ENCODE results near the gene MCTP1.

Gene MCTP1

DNA sequence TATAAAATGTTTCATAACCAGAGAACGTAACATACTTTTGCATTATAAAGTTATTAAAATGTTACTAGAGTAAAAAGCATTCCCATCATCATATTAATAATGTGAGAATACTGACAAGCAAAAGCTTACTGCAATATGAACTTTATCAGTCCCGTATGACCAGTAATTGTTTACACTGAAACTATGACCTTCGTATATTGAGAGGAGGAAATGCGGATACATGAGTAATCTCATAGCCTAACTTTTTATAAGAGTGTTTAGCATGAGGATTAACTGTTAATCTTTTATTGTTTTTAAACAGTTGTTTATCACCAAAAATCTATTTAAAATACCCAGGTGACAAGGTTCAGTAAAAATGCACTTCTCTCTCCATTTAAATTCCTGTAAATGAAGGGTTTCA lies 394.0 kb downstream of the MCTP1 start:
- TF ChIP-seq, protein P1, sequence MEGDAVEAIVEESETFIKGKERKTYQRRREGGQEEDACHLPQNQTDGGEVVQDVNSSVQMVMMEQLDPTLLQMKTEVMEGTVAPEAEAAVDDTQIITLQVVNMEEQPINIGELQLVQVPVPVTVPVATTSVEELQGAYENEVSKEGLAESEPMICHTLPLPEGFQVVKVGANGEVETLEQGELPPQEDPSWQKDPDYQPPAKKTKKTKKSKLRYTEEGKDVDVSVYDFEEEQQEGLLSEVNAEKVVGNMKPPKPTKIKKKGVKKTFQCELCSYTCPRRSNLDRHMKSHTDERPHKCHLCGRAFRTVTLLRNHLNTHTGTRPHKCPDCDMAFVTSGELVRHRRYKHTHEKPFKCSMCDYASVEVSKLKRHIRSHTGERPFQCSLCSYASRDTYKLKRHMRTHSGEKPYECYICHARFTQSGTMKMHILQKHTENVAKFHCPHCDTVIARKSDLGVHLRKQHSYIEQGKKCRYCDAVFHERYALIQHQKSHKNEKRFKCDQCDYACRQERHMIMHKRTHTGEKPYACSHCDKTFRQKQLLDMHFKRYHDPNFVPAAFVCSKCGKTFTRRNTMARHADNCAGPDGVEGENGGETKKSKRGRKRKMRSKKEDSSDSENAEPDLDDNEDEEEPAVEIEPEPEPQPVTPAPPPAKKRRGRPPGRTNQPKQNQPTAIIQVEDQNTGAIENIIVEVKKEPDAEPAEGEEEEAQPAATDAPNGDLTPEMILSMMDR (conservative IDR thresholded peaks at IDR 0.05; ENCODE audit: control insufficient read depth, insufficient read depth, low read depth, low read length), result no peak
- DNase-seq (ENCODE audit: low read depth), result no peak
- H3K4me3 ChIP-seq (ENCODE audit: control insufficient read depth, low read depth, low read length), result no peak overlapping the region

DNA sequence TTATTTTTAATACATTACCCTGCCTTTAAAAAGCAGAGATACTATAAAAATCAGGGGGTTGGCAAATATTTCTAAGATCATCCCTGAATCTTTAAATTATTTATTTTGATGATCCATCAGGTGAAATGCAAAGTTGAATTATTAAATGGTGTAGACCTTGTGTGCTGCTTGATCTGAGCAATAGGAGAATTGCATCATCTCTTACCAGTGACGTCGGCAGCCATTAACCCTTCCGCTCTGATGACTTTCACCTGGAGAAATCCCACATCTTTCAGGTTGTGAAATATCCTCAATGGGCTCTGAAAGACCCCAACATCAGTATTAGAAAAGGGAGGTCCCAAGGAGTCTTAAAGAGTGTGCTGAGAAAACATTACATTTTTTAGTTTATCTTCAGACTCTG lies 396.2 kb downstream of the MCTP1 start:
- H3K4me3 ChIP-seq (ENCODE audit: control insufficient read depth, low read depth, low read length), result no peak overlapping the region
- DNase-seq (ENCODE audit: low read depth), result peak; percentile 2
- TF ChIP-seq, protein P1 (conservative IDR thresholded peaks at IDR 0.05; ENCODE audit: control insufficient read depth, insufficient read depth, low read depth, low read length), result no peak

DNA sequence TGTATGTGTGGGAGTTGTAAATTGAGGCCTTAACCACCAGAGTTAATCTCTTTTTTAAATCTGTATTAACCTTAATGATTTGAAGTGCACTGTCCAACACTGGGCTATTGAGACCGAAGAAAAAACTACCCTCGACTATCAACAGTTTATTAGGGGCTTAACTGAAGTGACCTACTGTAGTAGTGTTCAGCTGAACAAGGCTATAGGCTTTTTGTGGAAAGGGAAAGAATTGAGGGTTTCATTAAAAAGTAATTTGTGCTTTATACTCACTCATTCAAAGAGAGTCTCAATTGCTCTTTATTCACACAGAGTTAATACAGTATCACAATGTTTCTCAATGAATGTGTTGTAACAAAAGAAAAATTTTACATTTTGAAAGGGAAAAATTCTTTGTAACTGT lies 399.0 kb downstream of the MCTP1 start:
- TF ChIP-seq, protein P1 (conservative IDR thresholded peaks at IDR 0.05; ENCODE audit: control insufficient read depth, insufficient read depth, low read depth, low read length), result no peak
- DNase-seq (ENCODE audit: low read depth), result no peak
- no peak overlapping the region for H3K4me3 ChIP-seq (ENCODE audit: control insufficient read depth, low read depth, low read length)

DNA sequence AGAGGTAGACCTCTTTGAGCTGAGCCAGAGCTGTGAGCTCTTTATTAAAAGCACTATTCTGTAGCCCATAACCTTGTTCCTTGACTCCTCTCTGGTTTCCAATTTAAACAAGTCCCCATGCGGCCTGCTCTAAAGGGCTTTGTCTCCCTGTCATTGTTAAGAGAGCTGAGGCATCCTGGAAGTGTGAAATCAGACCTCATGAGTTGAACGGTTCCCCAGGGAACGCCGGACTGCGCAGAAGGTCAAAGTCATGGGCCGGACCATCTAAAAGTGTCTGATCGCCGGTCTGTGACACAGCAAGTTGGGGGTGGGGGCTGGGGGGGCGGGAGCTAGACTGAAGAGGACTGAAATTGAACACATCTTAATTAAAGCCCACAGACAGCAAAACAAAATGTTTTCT lies 400.6 kb downstream of the MCTP1 start:
- no peak overlapping the region for H3K4me3 ChIP-seq (ENCODE audit: control insufficient read depth, low read depth, low read length)
- TF ChIP-seq, protein P1 (conservative IDR thresholded peaks at IDR 0.05; ENCODE audit: control insufficient read depth, insufficient read depth, low read depth, low read length), result no peak
- peak; percentile 9 for DNase-seq (ENCODE audit: low read depth)

DNA sequence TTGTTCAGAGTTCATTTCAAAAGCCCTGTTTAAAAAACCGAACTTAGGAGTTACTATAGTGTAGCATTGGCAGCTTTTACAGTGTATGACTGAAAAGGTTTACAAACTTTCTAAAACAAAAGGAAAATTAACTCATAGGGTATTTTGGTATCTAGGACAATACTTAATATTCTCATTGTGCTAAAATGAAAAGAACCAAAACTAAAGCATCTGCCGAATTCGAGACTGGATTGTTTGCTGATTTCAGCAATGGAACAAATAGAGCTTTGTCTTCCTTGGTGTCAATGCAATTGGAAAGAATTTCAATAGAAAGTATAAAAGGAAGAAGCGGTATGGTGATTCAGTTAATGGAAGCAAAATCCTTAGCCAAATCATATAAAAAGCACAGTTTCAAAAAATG lies 412.4 kb downstream of the MCTP1 start:
- no peak for DNase-seq (ENCODE audit: low read depth)
- TF ChIP-seq, protein P1 (conservative IDR thresholded peaks at IDR 0.05; ENCODE audit: control insufficient read depth, insufficient read depth, low read depth, low read length), result no peak
- H3K4me3 ChIP-seq (ENCODE audit: control insufficient read depth, low read depth, low read length), result no peak overlapping the region

DNA sequence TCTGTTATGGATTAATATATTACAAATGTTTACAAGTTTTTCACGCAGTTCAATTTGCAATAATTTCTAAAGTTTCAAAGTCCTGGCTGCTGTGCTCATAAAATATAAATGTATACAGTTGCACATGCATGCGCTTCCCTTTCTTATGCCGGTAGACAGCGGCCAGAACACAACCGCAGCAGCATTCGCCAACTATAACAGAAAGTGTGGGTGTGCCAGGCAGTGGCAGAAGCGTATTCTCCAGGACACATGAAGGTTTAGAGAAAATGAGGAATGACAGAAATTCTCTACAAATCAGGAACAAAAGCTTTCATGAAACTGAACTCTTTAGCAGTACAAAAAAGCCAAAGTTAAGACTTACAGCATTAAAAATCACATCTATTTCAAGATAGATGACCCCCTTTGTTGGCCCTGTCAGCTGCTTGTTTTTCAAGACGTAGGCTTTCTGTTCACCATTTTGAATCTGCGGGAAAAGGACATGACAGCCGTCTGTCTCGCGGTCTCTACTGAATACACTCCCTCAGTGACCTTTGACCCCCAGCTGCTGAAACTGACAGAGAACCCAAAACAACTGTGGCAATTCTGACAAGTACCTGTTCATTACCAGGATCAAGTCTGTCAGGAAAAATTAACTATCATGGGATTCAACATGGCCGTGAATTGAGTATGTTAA lies 414.2 kb downstream of the MCTP1 start:
- no peak for DNase-seq (ENCODE audit: low read depth)
- TF ChIP-seq, protein P1 (conservative IDR thresholded peaks at IDR 0.05; ENCODE audit: control insufficient read depth, insufficient read depth, low read depth, low read length), result no peak
- H3K4me3 ChIP-seq (ENCODE audit: control insufficient read depth, low read depth, low read length), result no peak overlapping the region

DNA sequence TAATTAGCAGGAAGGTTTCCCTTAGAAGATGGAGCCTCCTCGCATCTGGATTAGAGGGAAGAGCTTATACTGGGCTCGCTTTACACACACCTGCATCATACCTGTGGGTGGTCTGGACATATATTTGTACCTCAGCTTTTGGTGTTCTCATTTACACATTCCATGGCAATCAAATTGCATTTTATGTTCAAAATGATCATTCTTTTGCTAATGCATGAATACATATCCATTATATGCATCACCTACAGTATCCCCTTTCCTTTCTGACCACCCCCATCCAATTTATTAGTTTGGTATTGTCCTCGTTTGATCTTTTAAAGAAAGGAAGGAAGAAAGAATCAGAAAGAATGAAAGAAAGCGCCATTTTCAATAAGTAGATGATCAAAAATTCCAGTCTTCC lies 415.0 kb downstream of the MCTP1 start:
- TF ChIP-seq, protein P1 (conservative IDR thresholded peaks at IDR 0.05; ENCODE audit: control insufficient read depth, insufficient read depth, low read depth, low read length), result no peak
- H3K4me3 ChIP-seq (ENCODE audit: control insufficient read depth, low read depth, low read length), result no peak overlapping the region
- no peak for DNase-seq (ENCODE audit: low read depth)

Data from fibroblast of mammary gland (primary cell).